Measurements from ENCODE around the gene XKR7.

XKR7 gene

DNA sequence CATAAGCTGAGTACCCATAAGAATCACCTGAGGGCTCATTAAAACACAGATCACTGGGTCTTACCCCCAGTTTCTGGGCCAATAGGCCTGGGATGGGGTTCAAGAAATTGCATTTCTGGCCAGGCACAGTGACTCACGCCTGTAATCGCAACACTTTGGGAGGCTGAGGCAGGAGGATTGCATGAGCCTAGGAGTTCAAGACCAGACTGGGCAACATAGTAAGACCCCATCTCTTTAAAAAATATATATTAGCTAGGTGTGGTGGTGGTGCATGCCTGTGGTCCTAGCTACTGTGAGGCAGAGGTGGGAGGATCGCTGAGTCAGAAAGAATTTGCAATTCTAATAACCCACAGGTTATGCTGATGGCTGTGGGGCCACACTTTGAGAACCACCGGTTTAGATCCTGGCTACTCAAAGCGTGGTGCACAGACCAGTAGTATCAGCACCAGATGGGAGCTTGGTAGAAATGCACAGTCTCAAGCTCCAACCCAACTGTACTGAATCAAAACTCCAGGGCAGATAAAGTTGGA, 44.3 kb downstream of the XKR7 start:
- no peak for TF ChIP-seq CTCF (IDR thresholded peaks at IDR 0.05; ENCODE audit: low read depth, low read length)
- no peak for DNase-seq (ENCODE audit: extremely low read depth, low read depth)

GRCh38 chr20:32013326-32013725, 45.4 kb downstream of the XKR7 start:
- TF ChIP-seq CTCF (IDR thresholded peaks at IDR 0.05; ENCODE audit: low read depth, low read length): no peak
- DNase-seq (ENCODE audit: extremely low read depth, low read depth): no peak

DNA sequence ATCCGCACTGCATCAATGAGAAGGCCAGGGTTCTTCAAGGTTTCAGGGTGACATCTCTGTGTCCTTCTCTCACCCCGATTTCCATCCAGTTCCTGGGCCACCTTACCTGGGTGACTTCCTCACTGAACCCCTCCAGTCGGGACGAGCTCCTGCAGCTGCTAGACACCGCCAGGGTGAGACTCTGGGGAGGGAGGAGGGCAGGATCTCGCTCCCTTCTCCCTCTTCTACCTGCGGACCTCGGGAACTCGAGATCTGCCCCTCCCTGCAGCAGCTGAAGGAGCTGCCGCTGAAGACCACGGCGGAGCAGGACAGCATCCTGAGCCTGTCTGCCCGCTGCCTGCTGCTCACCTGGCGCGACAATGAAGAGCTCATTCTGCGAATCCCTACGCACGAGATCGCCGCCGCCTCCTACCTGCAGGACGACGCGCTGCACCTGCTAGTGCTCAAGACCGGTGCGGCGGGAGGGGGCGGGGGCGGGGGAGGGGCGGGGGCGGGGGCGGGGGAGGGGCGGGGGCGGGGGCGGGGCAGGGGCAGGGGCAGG, 49.8 kb downstream of the XKR7 start:
- no peak for TF ChIP-seq CTCF (IDR thresholded peaks at IDR 0.05; ENCODE audit: low read depth, low read length)
- DNase-seq (ENCODE audit: extremely low read depth, low read depth): no peak

DNA sequence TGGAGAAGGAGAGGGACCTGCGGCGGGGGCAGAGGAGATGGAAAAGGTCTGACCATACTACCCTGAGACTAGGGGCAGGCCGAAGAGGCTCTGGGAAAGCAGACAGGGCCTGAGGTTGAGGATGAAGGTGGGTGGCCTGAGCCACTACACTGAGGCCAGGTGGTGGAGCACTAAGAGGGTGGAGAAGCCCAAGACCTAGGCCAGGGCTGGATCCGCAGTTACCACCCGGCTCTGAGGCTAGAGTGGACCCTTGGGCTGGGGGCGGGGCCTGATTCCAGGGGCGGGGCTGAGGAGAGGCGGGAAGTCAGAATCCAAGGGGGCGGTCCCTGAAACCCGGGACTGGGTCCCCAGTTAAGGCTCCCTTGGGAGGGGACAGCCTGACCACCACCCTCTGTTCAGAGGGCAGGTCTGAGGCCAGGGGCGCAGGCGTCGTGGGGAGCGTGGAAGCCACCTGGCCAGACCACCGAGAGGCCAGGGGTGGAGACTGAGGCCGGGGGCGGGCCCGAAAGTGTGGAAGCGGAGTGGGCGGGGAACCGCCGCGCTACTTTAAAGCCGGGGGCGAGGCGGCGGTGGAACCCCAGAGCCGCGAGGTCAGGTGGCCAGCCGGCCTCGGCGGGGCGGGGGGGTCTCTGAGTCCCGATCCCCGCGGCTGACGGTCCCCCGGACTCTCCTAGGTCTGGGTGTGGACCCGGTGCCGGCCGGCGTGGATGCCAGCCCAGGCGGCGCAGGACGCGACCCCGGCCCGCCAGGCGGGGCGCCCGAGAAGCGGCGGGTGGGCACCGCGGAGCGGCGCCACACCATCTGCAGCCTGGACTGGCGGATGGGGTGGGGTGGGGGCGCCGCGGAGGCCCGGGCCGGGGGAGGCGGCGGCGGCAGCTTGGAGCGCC, 50.6 kb downstream of the XKR7 start:
- no peak for DNase-seq (ENCODE audit: extremely low read depth, low read depth)
- TF ChIP-seq CTCF (IDR thresholded peaks at IDR 0.05; ENCODE audit: low read depth, low read length): no peak

DNA sequence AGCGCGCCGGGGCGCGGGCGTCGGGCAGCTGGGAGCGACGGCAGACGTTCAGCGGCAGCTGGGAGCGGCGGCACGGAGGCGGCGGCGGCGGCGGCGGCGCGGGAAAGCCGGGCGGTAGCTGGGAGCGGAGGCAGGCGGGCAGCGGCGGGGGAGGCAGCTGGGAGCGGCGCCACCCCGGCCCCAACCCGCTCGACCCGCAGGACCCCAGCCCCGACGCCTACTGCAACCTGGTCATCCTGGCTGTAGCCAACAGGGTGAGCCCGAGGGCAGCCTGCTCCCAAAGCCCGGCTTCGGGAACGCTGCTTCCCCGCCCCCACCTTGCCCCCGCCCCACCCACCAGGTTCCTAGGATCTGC, 51.2 kb downstream of the XKR7 start:
- no peak for TF ChIP-seq CTCF (IDR thresholded peaks at IDR 0.05; ENCODE audit: low read depth, low read length)
- DNase-seq (ENCODE audit: extremely low read depth, low read depth): no peak

DNA sequence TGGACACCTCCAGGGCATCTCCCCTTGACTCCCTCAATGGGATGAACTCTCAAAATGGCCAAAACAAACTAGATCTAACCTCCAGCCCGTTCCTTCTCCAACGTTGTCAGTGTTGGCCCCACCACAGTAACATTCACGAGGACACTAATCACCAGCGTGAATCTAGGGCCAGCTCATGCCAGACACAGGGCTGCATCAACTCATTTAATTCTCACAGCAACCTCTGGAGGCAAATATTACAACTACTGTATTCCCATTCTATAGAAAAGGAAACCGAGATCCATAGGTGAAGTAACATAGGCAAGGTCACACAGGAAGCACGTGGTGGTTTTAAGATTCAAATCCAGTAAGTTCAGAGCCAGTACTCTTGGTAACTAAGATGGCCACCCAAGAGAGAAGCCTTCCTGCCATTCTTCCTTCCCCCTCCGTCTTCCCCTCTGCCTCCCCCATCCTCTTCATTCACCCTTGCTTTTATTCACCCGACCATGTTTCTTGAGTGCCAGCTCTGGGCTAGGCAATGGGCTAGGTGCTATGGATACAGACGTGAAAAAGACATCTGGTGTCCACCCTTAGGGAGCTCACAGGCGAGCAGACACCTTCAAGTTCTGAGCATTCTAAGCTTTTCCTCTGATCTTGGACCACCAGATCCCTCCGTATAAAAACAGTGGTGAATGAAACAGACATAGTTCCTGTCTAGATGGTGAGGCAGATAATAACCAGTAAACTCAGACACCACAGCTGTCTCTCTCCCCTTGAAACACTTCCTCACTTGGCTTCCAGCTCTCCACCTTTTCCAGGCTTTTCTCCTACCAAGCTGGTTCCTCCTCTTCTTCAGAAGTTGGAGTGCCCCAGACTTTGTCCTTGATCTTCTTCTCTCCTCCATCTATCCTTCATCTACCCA, 51.9 kb downstream of the XKR7 start:
- DNase-seq (ENCODE audit: extremely low read depth, low read depth): no peak
- TF ChIP-seq CTCF (IDR thresholded peaks at IDR 0.05; ENCODE audit: low read depth, low read length): no peak
